HepG2 (cell line): ENCODE results near the gene RAET1L. TPM values are rescaled to one million over a fixed set of nuclear protein-coding genes. Genes with fewer than 3 reads are reported as not detected.

Experiments
- AKAP8 ChIP-seq: sonication (generic); formaldehyde crosslinking; IDR thresholded peaks from 2 replicates; pipeline ENCODE4 v1.5.1; 2020; ENCODE audit warnings: mild to moderate bottlenecking, missing genetic modification reagents
- ASH2L ChIP-seq: fragments of 300-600, 200-600 bp; sonication (generic); IDR thresholded peaks from 2 replicates; pipeline ENCODE4 v1.7.0; 2017; ENCODE audit warnings: low read depth, mild to moderate bottlenecking, moderate library complexity, mixed read lengths, low read length; ENCODE audit not compliant: insufficient read length
- CBX2 ChIP-seq, 2 experiments: fragments of 200-600 bp in 1 of 2; sonication (generic); formaldehyde crosslinking in 1 of 2; IDR thresholded peaks; 2 replicates each; pipeline versions ENCODE4 v1.7.0 to v1.8.1; 2018 to 2022; ENCODE audit warnings: low read depth in 2 of 2, low read length in 1 of 2, mild to moderate bottlenecking in 1 of 2, missing genetic modification reagents in 1 of 2
- CREB1 ChIP-seq, 2 experiments: fragments of 450-650 bp in 1 of 2; IDR thresholded peaks; 2 replicates each; pipeline ENCODE4 v1.6.1; 2016 to 2017; ENCODE audit warnings: control low read depth in 1 of 2, mild to moderate bottlenecking in 1 of 2, missing compliant biosample characterization in 1 of 2, missing genetic modification characterization in 1 of 2
- FOXO1 ChIP-seq: sonication (generic); formaldehyde crosslinking; IDR thresholded peaks from 2 replicates; pipeline ENCODE4 v1.4.0; 2020; ENCODE audit warnings: missing genetic modification reagents
- GTF2F1 ChIP-seq: fragments of 150-350 bp; IDR thresholded peaks from 2 replicates; pipeline ENCODE4 v1.6.1; 2014; ENCODE audit warnings: low read length
- LCORL ChIP-seq, 2 experiments: fragments of 450-650 bp in 1 of 2; sonication (generic) in 1 of 2; formaldehyde crosslinking in 1 of 2; IDR thresholded peaks; 2 replicates each; pipeline versions ENCODE4 v1.5.0 to v1.6.1; 2017 to 2020; ENCODE audit warnings: antibody characterized with exemption in 1 of 2, missing genetic modification reagents in 1 of 2
- NAIF1 ChIP-seq: sonication (generic); formaldehyde crosslinking; IDR thresholded peaks from 2 replicates; pipeline ENCODE4 v1.5.0; 2020; ENCODE audit warnings: mild to moderate bottlenecking, missing genetic modification reagents, borderline replicate concordance
- NCOA2 ChIP-seq: sonication (generic); formaldehyde crosslinking; IDR thresholded peaks from 2 replicates; pipeline ENCODE4 v1.8.0; 2022; ENCODE audit warnings: inconsistent platforms
- NPAS2 ChIP-seq: sonication (generic); formaldehyde crosslinking; IDR thresholded peaks from 2 replicates; pipeline ENCODE4 v1.8.0; 2022; ENCODE audit warnings: mild to moderate bottlenecking, missing genetic modification reagents, borderline replicate concordance
- RBM39 ChIP-seq: fragments of 200-400 bp; formaldehyde crosslinking; IDR thresholded peaks from one replicate; pipeline ENCODE4 v1.6.1; 2018; ENCODE audit warnings: antibody characterized with exemption, mild to moderate bottlenecking, low read depth, low read length; ENCODE audit not compliant: poor library complexity, severe bottlenecking
- ZBTB14 ChIP-seq: sonication (generic); formaldehyde crosslinking; IDR thresholded peaks from 2 replicates; pipeline ENCODE4 v1.4.0; 2020; ENCODE audit warnings: missing genetic modification reagents
- ZBTB21 ChIP-seq: sonication (generic); formaldehyde crosslinking; IDR thresholded peaks from 2 replicates; pipeline ENCODE4 v1.4.0; 2020; ENCODE audit warnings: missing genetic modification reagents
- ZNF687 ChIP-seq: sonication (generic); formaldehyde crosslinking; IDR thresholded peaks from 2 replicates; pipeline ENCODE4 v1.5.1; 2020; ENCODE audit warnings: mild to moderate bottlenecking, missing genetic modification reagents, moderate library complexity
- ZNF780A ChIP-seq: sonication (generic); formaldehyde crosslinking; IDR thresholded peaks from 2 replicates; pipeline ENCODE4 v1.8.0; 2022; ENCODE audit warnings: mild to moderate bottlenecking, missing genetic modification reagents, moderate library complexity
- ZSCAN25 ChIP-seq: sonication (generic); formaldehyde crosslinking; IDR thresholded peaks from 2 replicates; pipeline ENCODE4 v1.8.0; 2022; ENCODE audit warnings: mild to moderate bottlenecking, missing genetic modification reagents
- ZSCAN5A ChIP-seq: sonication (generic); formaldehyde crosslinking; IDR thresholded peaks from 2 replicates; pipeline ENCODE4 v1.8.0; 2022; ENCODE audit warnings: mild to moderate bottlenecking, missing genetic modification reagents, borderline replicate concordance
- polyA plus RNA-seq, 8 experiments: library from polyadenylated mRNA; depleted of rRNA in 3 of 8; stranded (reverse) in 7 of 8; unstranded in 1 of 8; fragments of >200 nt; fragmentation: Illumina TruSeq in 4 of 8; extraction: Trizol in 4 of 8; gene quantifications; 2 replicates each; pipeline versions ENCODE4 v1.2.1 to v1.2.3, GENCODE V29; 2011 to 2016; ENCODE audit warnings: low read depth in 4 of 8, missing spikeins in 1 of 8, mixed read lengths in 1 of 8; ENCODE audit not compliant: insufficient read depth in 1 of 8
- total RNA-seq, 5 experiments: library from RNA; depleted of rRNA; stranded (reverse); fragments of >200 nt; fragmentation: Illumina TruSeq; extraction: Trizol; gene quantifications; 2 replicates each; pipeline ENCODE4 v1.2.3, GENCODE V29; 2016; ENCODE audit warnings: low read depth in 1 of 5
- TF ChIP-seq, protein P1 (sequence below): fragments of 450-650 bp; IDR thresholded peaks from 2 replicates; pipeline ENCODE4 v1.6.1; 2017
- TF ChIP-seq, protein P2 (sequence below): IDR thresholded peaks from 2 replicates; pipeline ENCODE4 v1.6.1; 2016

Gene RAET1L
- total and polyA plus RNA-seq, 2 of the 13 experiments (the other 11 are each of a cell fraction or from before 2014, with no cell fraction given) = not detected

DNA sequence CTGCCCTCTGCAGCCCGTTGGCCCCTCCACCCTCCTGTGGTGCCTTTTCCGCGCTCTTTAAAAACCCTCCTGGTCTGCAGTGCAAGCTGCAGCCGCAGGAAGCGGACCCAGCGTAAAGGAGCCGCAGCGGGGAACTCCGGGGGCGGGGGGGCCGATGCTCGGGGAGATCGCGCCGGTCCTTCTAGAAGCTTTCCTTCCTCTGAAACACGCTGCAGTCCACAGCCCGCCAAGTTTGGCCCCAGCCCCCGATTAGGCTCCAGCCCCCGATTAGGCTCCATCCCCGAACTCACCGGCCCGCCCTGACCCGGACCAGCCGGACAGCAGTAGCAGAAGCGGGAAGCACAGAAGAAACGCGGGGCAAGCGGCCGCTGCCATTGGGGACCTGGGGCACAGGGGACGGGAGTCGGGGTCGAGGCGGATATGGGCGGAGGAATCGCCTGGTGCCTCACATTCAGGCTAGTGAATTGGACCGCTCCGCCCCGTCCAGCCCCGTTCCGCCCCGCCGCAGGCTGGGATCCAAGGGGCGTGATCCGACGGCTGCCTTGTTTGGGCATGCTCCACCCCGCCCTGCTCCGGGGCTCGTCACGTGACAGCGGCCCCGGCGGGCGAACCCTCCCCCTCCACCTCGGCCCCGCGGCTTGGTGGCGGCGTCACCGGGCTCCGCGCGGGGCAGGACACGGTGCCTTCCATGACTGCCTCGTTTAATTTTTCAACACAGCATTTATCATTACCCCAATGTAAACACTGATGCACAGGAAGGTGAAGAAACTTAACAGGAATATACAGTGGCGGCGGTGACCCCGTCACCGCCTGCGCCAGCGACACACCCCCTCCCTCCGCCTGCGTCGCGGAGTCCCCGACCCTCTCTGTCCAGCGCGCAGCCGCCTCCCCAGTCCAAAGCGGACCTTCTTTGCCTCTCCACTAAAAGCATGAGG lies 20.3 kb downstream of the RAET1L start (continued):
- TF ChIP-seq ZNF687 = peak; percentile 85
- TF ChIP-seq NAIF1 (CRISPR knock-in tag) = no peak; the same call in 1 of the 2 replicates
- no peak for TF ChIP-seq ZBTB14 (CRISPR knock-in tag)
- TF ChIP-seq CBX2 (IDR thresholded peaks at IDR 0.05; ENCODE audit: low read depth, low read length) = peak; percentile 65; the same call in 1 of the 2 replicates
- no peak for TF ChIP-seq CBX2 (CRISPR knock-in tag; IDR thresholded peaks at IDR 0.05; ENCODE audit: low read depth)
- TF ChIP-seq LCORL (IDR thresholded peaks at IDR 0.05) = no peak
- TF ChIP-seq LCORL (CRISPR knock-in tag; IDR thresholded peaks at IDR 0.05) = peak; percentile 81
- no peak for TF ChIP-seq ZBTB21 (CRISPR knock-in tag)
- TF ChIP-seq GTF2F1 = no peak
- no peak for TF ChIP-seq AKAP8 (CRISPR knock-in tag)
- no peak for TF ChIP-seq FOXO1 (CRISPR knock-in tag)
- TF ChIP-seq ZSCAN25 (CRISPR knock-in tag) = no peak; the same call in 1 of the 2 replicates
- TF ChIP-seq ZSCAN5A = no peak
- TF ChIP-seq ASH2L = peak; percentile 45
- no peak for TF ChIP-seq ZNF780A (CRISPR knock-in tag)
- TF ChIP-seq, protein P1, sequence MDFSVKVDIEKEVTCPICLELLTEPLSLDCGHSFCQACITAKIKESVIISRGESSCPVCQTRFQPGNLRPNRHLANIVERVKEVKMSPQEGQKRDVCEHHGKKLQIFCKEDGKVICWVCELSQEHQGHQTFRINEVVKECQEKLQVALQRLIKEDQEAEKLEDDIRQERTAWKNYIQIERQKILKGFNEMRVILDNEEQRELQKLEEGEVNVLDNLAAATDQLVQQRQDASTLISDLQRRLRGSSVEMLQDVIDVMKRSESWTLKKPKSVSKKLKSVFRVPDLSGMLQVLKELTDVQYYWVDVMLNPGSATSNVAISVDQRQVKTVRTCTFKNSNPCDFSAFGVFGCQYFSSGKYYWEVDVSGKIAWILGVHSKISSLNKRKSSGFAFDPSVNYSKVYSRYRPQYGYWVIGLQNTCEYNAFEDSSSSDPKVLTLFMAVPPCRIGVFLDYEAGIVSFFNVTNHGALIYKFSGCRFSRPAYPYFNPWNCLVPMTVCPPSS = no peak
- TF ChIP-seq, protein P2, sequence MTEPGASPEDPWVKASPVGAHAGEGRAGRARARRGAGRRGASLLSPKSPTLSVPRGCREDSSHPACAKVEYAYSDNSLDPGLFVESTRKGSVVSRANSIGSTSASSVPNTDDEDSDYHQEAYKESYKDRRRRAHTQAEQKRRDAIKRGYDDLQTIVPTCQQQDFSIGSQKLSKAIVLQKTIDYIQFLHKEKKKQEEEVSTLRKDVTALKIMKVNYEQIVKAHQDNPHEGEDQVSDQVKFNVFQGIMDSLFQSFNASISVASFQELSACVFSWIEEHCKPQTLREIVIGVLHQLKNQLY (CRISPR knock-in tag) = no peak
- TF ChIP-seq NPAS2 (CRISPR knock-in tag) = no peak
- no peak for TF ChIP-seq RBM39
- TF ChIP-seq NCOA2 (CRISPR knock-in tag) = no peak
- TF ChIP-seq CREB1 (IDR thresholded peaks at IDR 0.05) = peak; percentile 80
- no peak for TF ChIP-seq CREB1 (CRISPR knock-in tag; IDR thresholded peaks at IDR 0.05)
